Heart left ventricle (tissue), 13 donors: ENCODE measurements around the gene EXD3.

Experiments used
- CTCF ChIP-seq, 12 donors: fragments of 200-600 bp; sonication (generic) in 4 of 12; IDR thresholded peaks; one replicate each; pipeline versions ENCODE4 v1.5.0 to v1.8.0; 2018 to 2022; ENCODE audit warnings: antibody characterized with exemption in 12 of 12, mild to moderate bottlenecking in 5 of 12
- POLR2A ChIP-seq, 2 donors: fragments of 450-650 bp; IDR thresholded peaks; one replicate each; pipeline ENCODE4 v1.6.1; 2017; ENCODE audit warnings: antibody characterized with exemption in 2 of 2, mild to moderate bottlenecking in 2 of 2, moderate library complexity in 2 of 2
- donor health status: ischemic (EF 13 %, LVEDD 7.1; RV severe dilation, severe dysfunction).
- donor health status: DM: no; HTN: yes; CAD: no.
- donor health status: DM: no; HTN: no; CAD: no.
- donor health status: ischemic (EF 25% LVEDD 6.9; RV normal size, moderate dysfunction).
- donor health status: ischemic (EF 25% LVEDD 5.7; RV mildly dilated, moderate dysfunction).
- donor health status: ischemic (EF 35%, LVEDD 5.7; RV mildly dilated, moderate dysfunction).
- donor health status: nonischemic (EF 11% LVEDD 7.7; RV severe dilation, severe dysfunction).
- donor health status: DM: yes; HTN: yes; CAD: no.
- donor health status: PGD.
- donor health status: ischemic (EF 29% LVEDD 5.4; RV normal size, mild dysfunction).
- donor health status: nonischemic (EF 23%, LVEDD 6.1; RV moderate dilation, normal function).

GRCh38 chr9:137454597-137455358, 31.8 kb upstream of the EXD3 start:
- TF ChIP-seq CTCF (IDR thresholded peaks at IDR 0.05), result no peak
- TF ChIP-seq POLR2A (IDR thresholded peaks at IDR 0.05), result no peak
